ENCODE measurements around the gene SUFU. TPM values are rescaled to one million over a fixed set of nuclear protein-coding genes. Genes with fewer than 3 reads are reported as not detected.

SUFU gene
- total RNA-seq, 1 experiment from 2014 or later = 12.6 TPM

GRCh38 chr10:102627291-102627735, 123.5 kb downstream of the SUFU start:
- Histone ChIP-seq H3K27me3 (no peaks in the 10 kb centered on the region), H3K36me3 (no peaks in the 10 kb centered on the region), H3K4me1 (peaks cover 61% of the 10 kb centered on the region), H3K27ac (peak overlapping the region; percentile 90), H3K9me3 (replicated peaks) (no peaks in the 10 kb centered on the region), H3K4me3 (peak overlapping the region; percentile 19)
- no peak for DNase-seq

GRCh38 chr10:102627736-102628293, 124.0 kb downstream of the SUFU start:
- Histone ChIP-seq H3K36me3 (no peaks in the 10 kb centered on the region), H3K27me3 (no peaks in the 10 kb centered on the region), H3K4me1 (peaks cover 60% of the 10 kb centered on the region), H3K27ac (peak overlapping the region; percentile 90), H3K4me3 (peak overlapping the region; percentile 19), H3K9me3 (replicated peaks) (no peaks in the 10 kb centered on the region)
- peak; percentile 93 for DNase-seq

- Histone ChIP-seq H3K36me3 (no peaks in the 10 kb centered on the region), H3K4me1 (peaks cover 60% of the 10 kb centered on the region), H3K27ac (peak overlapping the region; percentile 90), H3K27me3 (no peaks in the 10 kb centered on the region), H3K9me3 (replicated peaks) (no peaks in the 10 kb centered on the region), H3K4me3 (no peak overlapping the region)
- peak; percentile 91 to 94 for DNase-seq
Measured at GRCh38 chr10:102628451-102628911, 124.7 kb downstream of the SUFU start.

- Histone ChIP-seq H3K4me1 (peaks cover 60% of the 10 kb centered on the region), H3K9me3 (replicated peaks) (no peaks in the 10 kb centered on the region), H3K27me3 (no peaks in the 10 kb centered on the region), H3K36me3 (no peaks in the 10 kb centered on the region), H3K4me3 (no peak overlapping the region), H3K27ac (peak overlapping the region; percentile 90)
- DNase-seq = peak; percentile 88 to 92
Measured at GRCh38 chr10:102629661-102630614, 126.2 kb downstream of the SUFU start.

GRCh38 chr10:102630663-102631062, 126.9 kb downstream of the SUFU start:
- Histone ChIP-seq H3K36me3 (no peaks in the 10 kb centered on the region), H3K4me3 (no peak overlapping the region), H3K27ac (peak overlapping the region; percentile 90; the same call in 1 of the 2 replicates), H3K27me3 (no peaks in the 10 kb centered on the region), H3K9me3 (replicated peaks) (no peaks in the 10 kb centered on the region), H3K4me1 (peaks cover 59% of the 10 kb centered on the region)
- no peak for DNase-seq

- no peak overlapping the region for H3K27ac ChIP-seq
- H3K4me1 ChIP-seq = peaks cover 48% of the 10 kb centered on the region
- no peak for DNase-seq
- no peaks in the 10 kb centered on the region for H3K27me3 ChIP-seq
- no peaks in the 10 kb centered on the region for H3K36me3 ChIP-seq
- H3K9me3 ChIP-seq (replicated peaks) = no peaks in the 10 kb centered on the region
- H3K4me3 ChIP-seq = no peak overlapping the region
Measured at GRCh38 chr10:102631525-102632393, 128.0 kb downstream of the SUFU start.

- no peak for DNase-seq
- Histone ChIP-seq H3K27ac (no peak overlapping the region), H3K4me1 (peaks cover 40% of the 10 kb centered on the region), H3K36me3 (no peaks in the 10 kb centered on the region), H3K9me3 (replicated peaks) (no peaks in the 10 kb centered on the region), H3K27me3 (no peaks in the 10 kb centered on the region), H3K4me3 (no peak overlapping the region)
Measured at GRCh38 chr10:102632394-102633111, 128.8 kb downstream of the SUFU start.

- DNase-seq = no peak
- no peaks in the 10 kb centered on the region for H3K36me3 ChIP-seq
- peaks cover 33% of the 10 kb centered on the region for H3K4me1 ChIP-seq
- H3K27ac ChIP-seq = no peak overlapping the region
- H3K4me3 ChIP-seq = no peak overlapping the region
- H3K27me3 ChIP-seq = no peaks in the 10 kb centered on the region
- H3K9me3 ChIP-seq (replicated peaks) = no peaks in the 10 kb centered on the region
Measured at GRCh38 chr10:102633287-102633686, 129.5 kb downstream of the SUFU start.

- no peak for DNase-seq
- Histone ChIP-seq H3K9me3 (replicated peaks) (no peaks in the 10 kb centered on the region), H3K27ac (no peak overlapping the region), H3K27me3 (no peaks in the 10 kb centered on the region), H3K36me3 (no peaks in the 10 kb centered on the region), H3K4me3 (no peak overlapping the region), H3K4me1 (peaks cover 27% of the 10 kb centered on the region)
Measured at GRCh38 chr10:102633848-102634247, 130.1 kb downstream of the SUFU start.

- no peak for DNase-seq
- H3K9me3 ChIP-seq (replicated peaks) = no peaks in the 10 kb centered on the region
- no peak overlapping the region for H3K27ac ChIP-seq
- no peaks in the 10 kb centered on the region for H3K27me3 ChIP-seq
- H3K4me1 ChIP-seq = peaks cover 19% of the 10 kb centered on the region
- H3K4me3 ChIP-seq = no peak overlapping the region
- no peaks in the 10 kb centered on the region for H3K36me3 ChIP-seq
Measured at GRCh38 chr10:102634686-102635085, 130.9 kb downstream of the SUFU start.

- Histone ChIP-seq H3K4me1 (peaks cover 12% of the 10 kb centered on the region), H3K4me3 (no peak overlapping the region), H3K27ac (no peak overlapping the region), H3K9me3 (replicated peaks) (no peaks in the 10 kb centered on the region), H3K27me3 (no peaks in the 10 kb centered on the region), H3K36me3 (no peaks in the 10 kb centered on the region)
- no peak for DNase-seq
Measured at GRCh38 chr10:102635377-102635776, 131.6 kb downstream of the SUFU start.

- Histone ChIP-seq H3K4me3 (no peak overlapping the region), H3K36me3 (no peaks in the 10 kb centered on the region)
Measured at GRCh38 chr10:102639537-102639936, 135.8 kb downstream of the SUFU start.

GRCh38 chr10:102641402-102641801, 137.6 kb downstream of the SUFU start:
- DNase-seq = no peak
- no peaks in the 10 kb centered on the region for H3K9me3 ChIP-seq (replicated peaks)
- peak overlapping the region; percentile 80; the same call in 1 of the 2 replicates for H3K27ac ChIP-seq
- no peaks in the 10 kb centered on the region for H3K27me3 ChIP-seq
- no peaks in the 10 kb centered on the region for H3K4me1 ChIP-seq
- peak overlapping the region; percentile 86 for H3K4me3 ChIP-seq
- no peaks in the 10 kb centered on the region for H3K36me3 ChIP-seq

More at GRCh38 chr10:102639537-102639936, 135.8 kb downstream of the SUFU start:
- Histone ChIP-seq H3K9me3 (replicated peaks) (no peaks in the 10 kb centered on the region), H3K27ac (no peak overlapping the region), H3K27me3 (no peaks in the 10 kb centered on the region), H3K4me1 (no peaks in the 10 kb centered on the region)
- no peak for DNase-seq

Measured in SJCRH30 (cell line).